GM12878 (cell line): Measurements from ENCODE around the gene ARMCX6. TPM values are rescaled to one million over a fixed set of nuclear protein-coding genes. Genes with fewer than 3 reads are reported as not detected.
"Not testable (repeated sequence)": the region's sequence is repeated elsewhere in the genome, so short reads cannot be mapped to it uniquely, and the experiment has no call there.

Source experiments
- ATAC-seq: fragments of 200-7000 bp; cut with Tn5 transposase; 3 replicates; pipeline ENCODE4 v1.9.1; 2020; ENCODE audit warnings: mild to moderate bottlenecking, moderate library complexity
- BruUV-seq: library from RNA; stranded (reverse); fragments of 400-500 nt; replicated peaks from 2 replicates; lab custom pipeline; 2021; lab: Mats Ljungman, UMichigan
- CTCF ChIA-PET: fragments of 300-600 bp; sonication (Branson Sonifier 250); formaldehyde crosslinking; extraction: SDS; loops from one replicate; lab custom pipeline; 2021; ENCODE audit warnings: inconsistent platforms; lab: Yijun Ruan, JAX
- POLR2A ChIA-PET: fragments of 350-600 bp; formaldehyde crosslinking; extraction: SDS; loops from one replicate; lab custom pipeline; 2021; ENCODE audit warnings: inconsistent platforms; lab: Charles Lee
- RAD21 ChIA-PET: fragments of 300-600 bp; sonication (Branson Sonifier 250); formaldehyde crosslinking; loops from one replicate; lab custom pipeline; 2023; ENCODE audit warnings: antibody characterized with exemption; ENCODE audit not compliant: unreplicated experiment; lab: Charles Lee
- SMC1A ChIA-PET: fragments of 300-600 bp; sonication (Branson Sonifier 250); formaldehyde crosslinking; loops from one replicate; lab custom pipeline; 2023; ENCODE audit not compliant: unreplicated experiment, uncharacterized antibody; lab: Charles Lee
- DNase-seq: peaks from one replicate; pipeline ENCODE4 v3.0.0-alpha.2; 2011; ENCODE audit warnings: low read depth, low spot score
- FAIRE-seq: peaks from 3 replicates; lab custom pipeline; 2011; peaks lifted over from hg19 to GRCh38; lab: Jason Lieb, UNC
- H2AFZ ChIP-seq: 2 replicates; pipeline ENCODE4 v1.6.0; 2011; ENCODE audit warnings: low read depth, low read length, control low read depth; ENCODE audit not compliant: control insufficient read depth
- H3K27ac ChIP-seq: 2 replicates; pipeline ENCODE4 v1.5.1; 2011; ENCODE audit warnings: control low read depth; ENCODE audit not compliant: control insufficient read depth, insufficient read depth
- H3K27me3 ChIP-seq, 2 experiments: replicated peaks in 1 of 2; 2 replicates each; pipeline versions ENCODE4 v1.6.0 to v1.6.1; 2011; ENCODE audit warnings: low read length in 1 of 2; ENCODE audit not compliant: control insufficient read depth in 2 of 2, insufficient read depth in 2 of 2
- H3K36me3 ChIP-seq, 2 experiments: 2 replicates each; pipeline ENCODE4 v1.5.1; 2011; ENCODE audit warnings: low read length in 1 of 2; ENCODE audit not compliant: control insufficient read depth in 2 of 2, insufficient read depth in 2 of 2
- H3K4me1 ChIP-seq: 2 replicates; pipeline ENCODE4 v1.6.1; 2011; ENCODE audit warnings: mild to moderate bottlenecking, low read length, moderate library complexity, mixed read lengths; ENCODE audit not compliant: control insufficient read depth, insufficient read depth
- H3K4me2 ChIP-seq: 2 replicates; pipeline ENCODE4 v1.6.0; 2011; ENCODE audit warnings: control low read depth; ENCODE audit not compliant: control insufficient read depth, insufficient read depth
- H3K4me3 ChIP-seq: fragments of 200-600 bp; sonication (generic); 2 replicates; pipeline ENCODE4 v1.5.1; 2016
- H3K79me2 ChIP-seq: 2 replicates; pipeline ENCODE4 v1.6.0; 2011; ENCODE audit warnings: low read length; ENCODE audit not compliant: control insufficient read depth, insufficient read depth
- H3K9ac ChIP-seq: 2 replicates; pipeline ENCODE4 v1.8.0; 2011; ENCODE audit warnings: low read length, control low read depth, mixed read lengths; ENCODE audit not compliant: control insufficient read depth, insufficient read depth
- H3K9me3 ChIP-seq: replicated peaks from 3 replicates; pipeline ENCODE4 v1.5.1; 2011; ENCODE audit warnings: mild to moderate bottlenecking, low read length; ENCODE audit not compliant: control insufficient read depth, insufficient read depth
- H4K20me1 ChIP-seq: 2 replicates; pipeline ENCODE4 v1.6.0; 2011; ENCODE audit not compliant: control insufficient read depth, insufficient read depth
- CEBPZ ChIP-seq: fragments of 150-350 bp; IDR thresholded peaks from 2 replicates; pipeline ENCODE4 v1.6.1; 2016; ENCODE audit warnings: low read depth, low read length
- CHD4 ChIP-seq: fragments of 200-600 bp; sonication (generic); IDR thresholded peaks from 2 replicates; pipeline ENCODE4 v1.6.1; 2016; ENCODE audit warnings: mild to moderate bottlenecking
- KAT2A ChIP-seq: conservative IDR thresholded peaks from 2 replicates; pipeline ENCODE4 v1.6.1; 2011; ENCODE audit warnings: low read depth, low read length; ENCODE audit not compliant: control insufficient read depth
- MTA3 ChIP-seq: IDR thresholded peaks from 2 replicates; pipeline ENCODE4 v1.6.1; 2012; ENCODE audit warnings: low read length, inconsistent platforms, borderline replicate concordance
- MXI1 ChIP-seq: fragments of 150-350 bp; IDR thresholded peaks from 2 replicates; pipeline ENCODE4 v1.6.1; 2011; ENCODE audit warnings: low read depth, mild to moderate bottlenecking, inconsistent platforms, low read length, improper control_type of control experiment
- NR2C2 ChIP-seq: IDR thresholded peaks from 2 replicates; pipeline ENCODE4 v1.6.1; 2011; ENCODE audit warnings: borderline replicate concordance, low read depth; ENCODE audit not compliant: control insufficient read depth, insufficient read length
- NRF1 ChIP-seq: conservative IDR thresholded peaks from 2 replicates; pipeline ENCODE4 v1.6.1; 2011; ENCODE audit warnings: mild to moderate bottlenecking, low read depth, low read length, improper control_type of control experiment
- RBBP5 ChIP-seq: fragments of 200-600 bp; sonication (generic); conservative IDR thresholded peaks from 2 replicates; pipeline ENCODE4 v1.6.1; 2016
- SMARCA5 ChIP-seq: fragments of 450-650 bp; IDR thresholded peaks from 2 replicates; pipeline ENCODE4 v1.6.1; 2017; ENCODE audit warnings: mild to moderate bottlenecking
- WGBS: methylation state at CpG from one replicate; pipeline ENCODE4 v1.1.6; 2016; ENCODE audit warnings: low lambda C conversion rate; ENCODE audit not compliant: insufficient replicate concordance, insufficient coverage; ENCODE audit errors: missing lambda C conversion rate; 5-methylcytosine and 5-hydroxymethylcytosine counted together
- in situ Hi-C: fragments of 300-500 bp; cut with MboI; formaldehyde crosslinking; loops from 9 replicates; pipeline ENCODE4 v1.14.3; 2018; ENCODE audit warnings: mixed read lengths
- intact Hi-C: fragments of 100-400 bp; cut with micrococcal nuclease; formaldehyde crosslinking; loops from one replicate; pipeline ENCODE4 v1.14.2; 2022; ENCODE audit not compliant: unreplicated experiment
- polyA plus RNA-seq, 11 experiments: library from polyadenylated mRNA; depleted of rRNA in 4 of 11; unstranded in 6 of 11; stranded (reverse) in 5 of 11; fragments of >200 nt; fragmentation: Nextera tagmentation in 4 of 11; fragmentation: Illumina TruSeq in 1 of 11; extraction: Ambion mirVana in 4 of 11; extraction: Trizol in 1 of 11; gene quantifications; 1 replicate in 1 of 11; 2 replicates in 10 of 11; pipeline versions ENCODE4 v1.2.1 to v1.2.3, GENCODE V29; 2011 to 2016; ENCODE audit warnings: inconsistent platforms in 2 of 11, missing spikeins in 2 of 11, low read depth in 1 of 11
- total RNA-seq, 4 experiments: library from RNA; depleted of rRNA in 3 of 4; stranded (reverse); fragments of >200 nt in 3 of 4; fragmentation: Illumina TruSeq in 1 of 4; extraction: Trizol in 1 of 4; gene quantifications; 2 replicates each; pipeline versions ENCODE4 v1.2.1 to v1.2.3, GENCODE V29; 2013 to 2021

The ARMCX6 gene
- total and polyA plus RNA-seq, 10 of the 15 experiments (the other 5 are each of a cell fraction or from before 2014, with no cell fraction given), result 34.7 to 72.3 (median 48.6) TPM

- CTCF ChIA-PET, result no interaction called here
- FAIRE-seq, result no peak
- BruUV-seq, result no TSS peak
- in situ Hi-C loops (no loop called here), intact Hi-C loops (no loop called here)
- H2AFZ ChIP-seq, result no peak overlapping the region
- H3K27ac ChIP-seq, result no peak overlapping the region
- no peak overlapping the region for H3K9ac ChIP-seq
- no peaks in the 10 kb centered on the region for H3K4me1 ChIP-seq
- no peaks in the 10 kb centered on the region for H3K27me3 ChIP-seq
- H3K9me3 ChIP-seq, result no peaks in the 10 kb centered on the region
- no peaks in the 10 kb centered on the region for H3K36me3 ChIP-seq
- H3K79me2 ChIP-seq, result no peaks in the 10 kb centered on the region
- SMC1A ChIA-PET, result no interaction called here
- POLR2A ChIA-PET, result no interaction called here
- no peak overlapping the region for H3K4me3 ChIP-seq
- no peak for DNase-seq
- H3K4me2 ChIP-seq, result no peak overlapping the region
- no peak for ATAC-seq
- RAD21 ChIA-PET, result no interaction called here
- TF ChIP-seq CHD4 (no peak), RBBP5 (no peak), MXI1 (no peak), KAT2A (no peak), SMARCA5 (no peak)
- TF ChIP-seq, all 136 proteins: peak for 0
- no peaks in the 10 kb centered on the region for H4K20me1 ChIP-seq
Observed at GRCh38 chrX:101605146-101605545, 12.7 kb downstream of the ARMCX6 start.

GRCh38 chrX:101602077-101602476 is 15.7 kb downstream of the ARMCX6 start:
- TF ChIP-seq MTA3, result no peak
- no peak for TF ChIP-seq NRF1
- TF ChIP-seq CEBPZ, result no peak
- TF ChIP-seq CHD4, result no peak
- no peak for TF ChIP-seq NR2C2
- Histone ChIP-seq H3K4me3 (no peak overlapping the region), H3K9ac (no peak overlapping the region), H3K27me3 (no peaks in the 10 kb centered on the region), H3K79me2 (no peaks in the 10 kb centered on the region), H3K9me3 (no peaks in the 10 kb centered on the region), H3K4me1 (no peaks in the 10 kb centered on the region), H3K36me3 (no peaks in the 10 kb centered on the region), H3K4me2 (no peak overlapping the region), H4K20me1 (no peaks in the 10 kb centered on the region), H3K27ac (no peak overlapping the region), H2AFZ (no peak overlapping the region)
- intact Hi-C loops (no loop called here), in situ Hi-C loops (no loop called here)
- POLR2A ChIA-PET, result no interaction called here
- BruUV-seq, result no TSS peak
- WGBS, result 76% methylated on average over 3 of the region's 7 CpGs
- ATAC-seq, result no peak
- no peak for DNase-seq
- RAD21 ChIA-PET, result no interaction called here
- CTCF ChIA-PET, result no interaction called here
- SMC1A ChIA-PET, result no interaction called here
- no peak for FAIRE-seq

GRCh38 chrX:101599592-101599991 is 18.2 kb downstream of the ARMCX6 start:
- H3K27me3 ChIP-seq, SMC1A ChIA-PET, H4K20me1 ChIP-seq, H3K79me2 ChIP-seq, CTCF ChIA-PET, FAIRE-seq, H3K9ac ChIP-seq, H3K4me2 ChIP-seq, BruUV-seq, ATAC-seq, POLR2A ChIA-PET, in situ Hi-C loops, H2AFZ ChIP-seq, H3K4me3 ChIP-seq, H3K36me3 ChIP-seq, RAD21 ChIA-PET, H3K4me1 ChIP-seq, H3K9me3 ChIP-seq, DNase-seq, H3K27ac ChIP-seq: not testable (repeated sequence)
- intact Hi-C loops, result loop anchor here (5.0 kb wide), 4 partner anchors 137 to 198 kb away; no protein-coding TSS in a partner anchor
- 50% methylated on average over 6 of the region's 8 CpGs for WGBS
